Fibroblast of skin of back (primary cell): ENCODE data around the gene CREBBP.
A peak's percentile ranks its signal among the peaks of the same experiment; 100 is the strongest.

ENCODE experiments used
- DNase-seq: peaks from one replicate; pipeline ENCODE4 v3.0.0-alpha.2; 2013

The CREBBP gene

GRCh38 chr16:3762107-3762750, 118.3 kb downstream of the CREBBP start:
- no peak for DNase-seq

- DNase-seq, result no peak
Measured at GRCh38 chr16:3761375-3762106, 119.0 kb downstream of the CREBBP start.

DNA sequence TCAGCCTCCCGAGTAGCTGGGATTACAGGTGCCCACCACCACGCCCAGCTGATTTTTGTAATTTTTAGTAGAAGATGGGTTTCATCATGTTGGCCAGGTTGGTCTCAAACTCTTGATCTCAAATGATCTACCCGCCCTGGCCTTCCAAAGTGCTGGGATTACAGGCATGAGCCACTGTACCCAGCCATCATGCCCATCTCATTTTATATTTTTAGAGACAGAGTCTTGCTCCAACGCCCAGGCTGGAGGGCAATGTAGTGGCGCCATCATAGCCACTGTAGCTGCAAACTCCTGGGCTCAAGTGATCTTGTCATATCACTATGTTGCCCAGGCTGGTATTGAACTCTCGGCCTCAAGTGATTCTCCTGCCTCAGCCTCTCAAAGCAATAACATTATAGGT, 120.0 kb downstream of the CREBBP start:
- DNase-seq, result no peak

- DNase-seq, result no peak
Measured at GRCh38 chr16:3759736-3760135, 120.8 kb downstream of the CREBBP start.

DNA sequence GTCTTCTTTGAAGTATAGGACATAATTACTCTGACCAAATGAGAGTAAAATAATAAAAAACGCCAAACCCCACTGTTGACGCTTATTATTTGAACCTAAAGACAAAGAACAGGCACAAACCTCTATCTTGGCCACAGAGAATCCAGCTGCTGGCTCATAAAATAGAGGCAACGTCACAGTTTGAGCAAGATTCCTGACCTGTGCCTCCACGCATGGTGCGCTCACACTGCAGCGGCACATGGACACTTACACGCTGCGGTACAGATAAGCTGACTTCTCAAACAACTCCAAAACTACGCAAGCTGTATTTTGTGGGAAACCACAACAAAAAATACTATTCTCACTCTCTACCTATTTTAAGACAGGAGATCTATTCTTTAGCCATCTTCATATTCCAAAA, 124.4 kb downstream of the CREBBP start:
- no peak for DNase-seq

GRCh38 chr16:3755249-3755648, 125.3 kb downstream of the CREBBP start:
- DNase-seq, result no peak

DNA sequence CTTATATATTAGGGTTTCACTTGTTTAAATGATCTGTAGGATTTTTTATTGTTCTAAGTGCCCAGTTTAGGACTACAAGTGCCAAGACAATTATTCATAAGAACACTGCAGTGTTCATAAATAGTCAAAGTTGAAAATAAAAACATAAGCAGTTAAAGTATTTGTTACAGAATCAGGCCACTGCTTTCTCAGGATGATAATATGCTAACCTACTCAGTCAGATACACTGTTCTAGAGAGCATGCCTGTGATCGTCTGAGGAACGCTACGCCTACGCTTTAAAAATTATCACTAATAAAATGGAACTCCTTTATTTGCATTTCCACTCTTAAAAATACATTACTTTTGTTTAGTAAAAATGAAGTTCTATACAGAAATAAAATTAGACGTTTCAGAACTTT, 125.7 kb downstream of the CREBBP start:
- no peak for DNase-seq

- peak; percentile 64 for DNase-seq
Measured at GRCh38 chr16:3754081-3754703, 126.3 kb downstream of the CREBBP start.

DNA sequence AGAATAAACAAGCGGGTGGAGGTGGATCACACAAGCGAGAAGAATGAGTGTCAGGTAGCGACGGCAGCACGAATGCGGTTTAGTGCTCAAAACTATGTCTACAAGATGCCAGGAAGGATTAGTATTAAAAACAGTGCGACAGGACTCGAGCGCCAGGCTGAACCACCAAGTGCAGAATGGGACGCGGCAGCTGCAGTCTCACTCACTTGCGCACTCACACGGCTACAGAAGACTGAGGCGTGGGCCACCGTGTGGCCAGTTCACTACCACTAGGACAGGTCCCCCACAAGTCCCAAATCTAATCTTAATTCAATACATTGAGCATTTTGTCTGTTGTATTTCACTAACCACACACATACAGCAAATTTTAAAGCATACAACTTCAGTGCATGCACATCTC, 127.5 kb downstream of the CREBBP start:
- DNase-seq, result no peak

- DNase-seq, result no peak
Measured at GRCh38 chr16:3751878-3752277, 128.6 kb downstream of the CREBBP start.

DNA sequence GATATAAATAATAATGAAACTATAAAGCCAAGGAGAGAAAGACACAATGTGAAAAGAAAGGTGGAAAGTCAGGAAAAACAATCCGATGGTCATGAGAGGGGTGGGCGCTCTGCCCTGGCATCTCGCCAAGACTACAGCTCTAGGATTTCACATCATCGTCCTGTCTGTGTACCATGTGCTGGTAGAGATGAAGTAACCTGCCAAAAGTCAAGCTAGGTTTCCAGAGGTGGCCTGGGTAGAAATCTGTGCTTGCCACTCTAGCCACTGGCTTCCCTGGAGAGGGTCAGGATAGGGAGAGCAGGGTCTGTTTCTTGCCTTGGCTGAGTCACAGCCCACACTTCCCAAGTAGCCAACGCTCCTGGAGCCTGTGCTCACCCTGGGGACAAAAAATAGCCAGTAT, 132.2 kb downstream of the CREBBP start:
- no peak for DNase-seq

DNA sequence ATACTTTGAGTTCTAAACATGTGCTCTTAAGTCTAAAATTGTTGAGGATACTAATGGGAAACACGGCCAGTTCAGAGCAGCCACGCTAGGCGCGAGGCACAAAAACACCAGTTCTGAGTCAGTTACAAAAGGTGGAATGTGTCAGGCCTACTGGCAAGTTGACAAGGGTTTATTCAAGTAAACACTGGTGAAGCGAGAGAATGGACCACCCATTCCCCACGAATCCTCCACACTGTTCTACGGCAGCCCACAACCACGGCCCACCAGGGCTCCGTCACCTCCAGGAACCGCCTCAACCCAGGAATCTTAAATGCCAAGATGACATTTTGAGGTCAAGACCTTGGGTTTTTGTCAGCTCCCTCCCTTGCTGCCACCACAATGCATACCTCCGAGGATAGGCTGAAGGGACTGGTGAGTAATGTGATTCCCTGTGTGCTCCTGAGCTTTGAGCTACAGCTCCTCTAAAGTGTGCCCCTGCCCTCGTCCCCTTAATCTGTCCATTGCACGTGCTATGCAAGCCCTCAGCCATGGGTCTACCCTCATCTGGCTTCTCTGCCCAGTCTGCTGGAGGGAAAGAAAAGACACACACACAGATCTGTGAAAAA, 134.7 kb downstream of the CREBBP start:
- peak; percentile 46 for DNase-seq

DNA sequence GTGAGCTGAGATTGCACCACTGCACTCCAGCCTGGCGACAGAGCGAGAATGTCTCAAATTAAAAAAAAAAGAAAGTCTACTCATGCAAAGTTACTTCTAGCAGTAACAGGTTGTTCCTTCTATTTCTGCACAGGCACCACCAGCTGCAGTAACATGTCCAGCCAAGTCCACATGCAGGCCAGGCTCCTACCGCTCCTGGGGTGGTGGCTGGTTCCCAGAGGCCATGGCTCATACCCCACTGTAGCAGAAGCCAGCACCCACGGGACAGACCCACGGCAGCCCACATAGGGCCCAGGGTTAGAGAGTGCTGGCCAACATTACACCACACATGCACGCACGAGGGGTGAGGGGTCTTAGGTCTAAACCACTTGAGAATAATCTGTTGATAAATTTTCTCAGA, 136.5 kb downstream of the CREBBP start:
- DNase-seq, result no peak

- no peak for DNase-seq
Measured at GRCh38 chr16:3740934-3741333, 139.6 kb downstream of the CREBBP start.

DNA sequence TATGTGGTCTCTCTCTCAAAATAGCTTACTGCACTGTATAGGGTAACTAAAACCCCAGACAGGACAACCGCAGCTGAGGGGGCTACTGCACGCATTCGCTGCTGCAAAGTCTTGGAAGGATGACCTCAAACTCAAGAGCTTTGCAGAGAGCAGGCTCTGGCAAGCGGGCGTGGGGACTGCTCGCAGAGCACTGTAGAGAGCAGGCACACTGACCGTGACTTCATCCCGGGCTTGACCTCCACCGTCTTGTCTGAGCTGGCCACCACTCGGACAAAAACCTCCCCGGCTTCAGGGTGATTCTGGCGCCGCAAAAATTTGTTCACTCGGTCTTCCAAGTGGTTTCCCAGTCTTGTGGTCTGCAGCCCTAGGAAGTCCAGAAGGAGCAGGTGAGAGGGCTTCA, 140.3 kb downstream of the CREBBP start:
- DNase-seq, result no peak

GRCh38 chr16:3739636-3740035, 140.9 kb downstream of the CREBBP start:
- DNase-seq, result no peak

- no peak for DNase-seq
Measured at GRCh38 chr16:3738541-3738940, 142.0 kb downstream of the CREBBP start.

DNA sequence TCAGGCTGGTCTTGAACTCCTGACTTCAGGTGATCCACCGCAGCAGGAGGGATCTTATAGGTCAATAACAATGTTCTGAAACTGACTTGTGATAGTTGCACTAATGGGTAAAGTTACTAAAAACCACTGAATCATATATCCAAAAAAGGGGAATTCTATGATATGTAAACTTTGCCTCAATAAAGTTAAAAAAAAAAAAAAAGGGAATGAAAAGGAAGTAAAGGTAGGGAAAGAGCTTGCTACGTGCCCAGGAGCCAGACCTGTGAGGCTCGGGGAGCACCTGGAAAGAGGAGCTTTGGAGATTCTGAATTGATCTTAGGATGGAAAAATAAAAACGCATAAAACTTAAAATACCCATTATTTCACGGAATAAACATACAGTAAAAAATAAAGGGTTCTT, 142.4 kb downstream of the CREBBP start:
- no peak for DNase-seq

- DNase-seq, result no peak
Measured at GRCh38 chr16:3737181-3737580, 143.3 kb downstream of the CREBBP start.

DNA sequence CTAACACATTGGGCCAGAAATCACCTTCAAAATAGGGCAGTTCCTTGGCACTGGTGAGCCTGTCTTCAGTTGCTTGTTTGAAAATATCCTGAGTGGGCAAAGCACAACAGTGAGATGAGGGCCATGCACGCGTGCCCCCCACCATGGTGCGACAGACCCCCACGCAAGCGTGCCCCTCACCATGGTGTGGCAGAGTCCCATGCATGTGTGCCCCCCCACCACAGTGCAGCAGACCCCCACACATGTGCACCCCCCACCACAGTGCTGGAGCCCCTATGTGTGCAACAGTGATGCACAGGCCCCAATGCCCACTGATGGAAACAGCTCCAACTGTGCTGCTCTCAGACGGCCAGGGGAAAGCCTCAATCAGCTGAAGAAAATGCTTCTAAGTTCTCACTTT, 144.4 kb downstream of the CREBBP start:
- DNase-seq, result no peak

GRCh38 chr16:3735541-3735940, 145.0 kb downstream of the CREBBP start:
- no peak for DNase-seq

DNA sequence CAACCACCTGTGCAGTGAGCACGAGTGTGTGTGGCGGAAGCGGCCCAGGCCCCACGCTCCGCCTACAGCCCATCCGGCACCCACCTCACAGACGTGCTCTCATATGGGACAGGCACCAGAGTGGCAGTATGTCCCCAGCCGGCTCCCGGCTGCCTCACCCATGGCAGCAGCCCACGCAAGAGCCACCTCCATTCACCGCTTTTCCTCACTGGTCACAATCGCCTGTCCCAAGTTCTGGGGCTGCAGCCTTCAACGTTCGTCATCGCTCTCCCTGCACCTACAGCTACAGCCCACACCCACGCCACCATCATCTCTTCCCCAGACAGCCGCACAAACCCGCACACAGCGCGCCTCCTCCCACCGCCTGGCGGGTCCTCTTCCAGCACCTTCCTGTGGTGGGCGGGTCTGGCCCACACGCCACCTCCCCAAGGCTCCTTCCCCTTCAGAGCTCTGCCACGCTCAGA, 145.7 kb downstream of the CREBBP start:
- DNase-seq, result no peak

DNA sequence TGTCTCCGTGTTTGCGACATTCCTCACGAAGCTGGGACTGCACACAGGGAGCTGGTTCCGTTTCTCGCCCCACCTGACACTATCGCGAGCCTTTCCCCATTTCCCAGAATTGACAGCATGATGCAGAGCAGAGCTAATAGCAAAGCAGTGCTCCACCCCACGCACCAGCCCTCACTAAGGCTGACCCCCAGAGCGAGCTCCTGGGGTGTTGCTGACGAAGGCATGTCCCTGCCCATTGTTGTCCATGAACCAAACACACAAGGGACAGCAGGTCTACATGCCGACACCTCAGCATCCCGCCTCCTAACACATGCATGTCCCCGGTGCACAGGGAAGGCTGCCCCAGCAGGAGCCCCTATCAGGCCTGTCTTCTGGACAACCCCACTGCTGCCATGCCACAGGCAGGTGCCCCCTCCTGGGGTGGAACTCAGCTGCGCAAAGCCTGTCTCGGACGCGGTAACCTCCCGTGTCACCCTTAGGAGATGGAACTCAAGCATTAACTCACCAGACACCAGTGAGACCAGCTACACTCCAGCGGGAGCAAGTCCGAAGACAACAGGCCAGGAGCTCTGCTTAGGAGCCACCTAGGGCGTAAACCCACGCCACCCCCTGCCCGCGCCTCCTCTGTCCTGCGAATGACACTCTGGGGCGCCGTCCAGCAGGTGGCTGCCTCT, 146.3 kb downstream of the CREBBP start:
- no peak for DNase-seq
